CD14-positive monocyte (primary cell): Measurements from ENCODE around the gene PRR33. TPM values are rescaled to one million over a fixed set of nuclear protein-coding genes. Genes with fewer than 3 reads are reported as not detected.

ENCODE experiments used
- DNase-seq, 3 donors: peaks; one replicate each; pipeline ENCODE4 v3.0.0-alpha.2; 2011 to 2022
- H2AFZ ChIP-seq: 2 replicates; pipeline ENCODE4 v1.6.0; 2012; ENCODE audit warnings: mild to moderate bottlenecking, low read depth, low read length, inconsistent platforms; ENCODE audit not compliant: insufficient read depth, poor library complexity, severe bottlenecking
- H3K27ac ChIP-seq, 2 donors: 1 replicate in 1 of 2; 2 replicates in 1 of 2; pipeline ENCODE4 v1.5.1; 2012 to 2013; ENCODE audit warnings: low read length in 2 of 2, control low read depth in 1 of 2, inconsistent platforms in 1 of 2, low read depth in 1 of 2, mild to moderate bottlenecking in 1 of 2
- H3K27me3 ChIP-seq, 2 donors: one replicate each; pipeline versions ENCODE4 v1.6.0 to v1.6.1; 2011 to 2013; ENCODE audit warnings: low read length in 2 of 2; ENCODE audit not compliant: control insufficient read depth in 2 of 2, insufficient read depth in 2 of 2
- H3K36me3 ChIP-seq, 2 donors: replicated peaks in 1 of 2; 1 replicate in 1 of 2; 2 replicates in 1 of 2; pipeline versions ENCODE4 v1.5.1 to v1.6.1; 2012 to 2013; ENCODE audit warnings: low read length in 2 of 2, control low read depth in 1 of 2, inconsistent platforms in 1 of 2, mild to moderate bottlenecking in 1 of 2; ENCODE audit not compliant: insufficient read depth in 2 of 2, control insufficient read depth in 1 of 2
- H3K4me1 ChIP-seq, 2 donors: 1 replicate in 1 of 2; 2 replicates in 1 of 2; pipeline versions ENCODE4 v1.5.1 to v1.6.1; 2012 to 2013; ENCODE audit warnings: low read length in 2 of 2, control low read depth in 1 of 2, inconsistent platforms in 1 of 2, mild to moderate bottlenecking in 1 of 2, moderate library complexity in 1 of 2; ENCODE audit not compliant: insufficient read depth in 2 of 2, control insufficient read depth in 1 of 2
- H3K4me2 ChIP-seq: replicated peaks from 2 replicates; pipeline ENCODE3; 2012; ENCODE audit warnings: low read length, moderate library complexity, mild to moderate bottlenecking; ENCODE audit not compliant: poor library complexity, severe bottlenecking; ENCODE audit errors: extremely low read depth
- H3K4me3 ChIP-seq, 3 experiments: fragments of 200-600 bp in 1 of 3; sonication (generic) in 1 of 3; replicated peaks in 1 of 3; 1 replicate in 2 of 3; 2 replicates in 1 of 3; pipeline ENCODE4 v1.5.1; 2011 to 2013; ENCODE audit warnings: low read length in 3 of 3, mild to moderate bottlenecking in 3 of 3, control low read depth in 2 of 3, low read depth in 2 of 3, inconsistent platforms in 1 of 3, moderate library complexity in 1 of 3
- H3K79me2 ChIP-seq: 2 replicates; pipeline ENCODE4 v1.6.0; 2012; ENCODE audit warnings: mild to moderate bottlenecking, control low read depth, inconsistent platforms, low read length, moderate library complexity; ENCODE audit not compliant: insufficient read depth
- H3K9ac ChIP-seq: 2 replicates; pipeline ENCODE4 v1.6.0; 2017; ENCODE audit warnings: low read length, mild to moderate bottlenecking; ENCODE audit not compliant: insufficient read depth, poor library complexity, severe bottlenecking
- H3K9me3 ChIP-seq, 2 donors: replicated peaks in 1 of 2; 1 replicate in 1 of 2; 2 replicates in 1 of 2; pipeline versions ENCODE4 v1.5.1 to v1.6.1; 2012 to 2013; ENCODE audit warnings: low read length in 2 of 2, control low read depth in 1 of 2; ENCODE audit not compliant: control insufficient read depth in 1 of 2, insufficient read depth in 1 of 2
- H4K20me1 ChIP-seq: 2 replicates; pipeline ENCODE4 v1.6.0; 2012; ENCODE audit warnings: mild to moderate bottlenecking, low read length, control low read depth, moderate library complexity; ENCODE audit not compliant: insufficient read depth
- H3K27ac Mint-ChIP-seq, 7 donors: one replicate each; pipeline ENCODE4 v1.8.0; 2020; ENCODE audit warnings: mild to moderate bottlenecking in 7 of 7, mixed read lengths in 7 of 7, moderate library complexity in 6 of 7, inconsistent platforms in 2 of 7
- H3K27me3 Mint-ChIP-seq, 3 donors: one replicate each; pipeline ENCODE4 v1.8.0; 2021 to 2022; ENCODE audit warnings: low read depth in 3 of 3, mild to moderate bottlenecking in 3 of 3, mixed read lengths in 3 of 3, moderate library complexity in 3 of 3, inconsistent platforms in 1 of 3
- H3K36me3 Mint-ChIP-seq, 2 donors: one replicate each; pipeline ENCODE4 v1.8.0; 2020; ENCODE audit warnings: mixed read lengths in 2 of 2, inconsistent platforms in 1 of 2, mild to moderate bottlenecking in 1 of 2
- H3K4me1 Mint-ChIP-seq: one replicate; pipeline ENCODE4 v1.8.0; 2020; ENCODE audit warnings: mild to moderate bottlenecking, mixed read lengths
- H3K4me3 Mint-ChIP-seq, 2 donors: one replicate each; pipeline ENCODE4 v1.8.0; 2020; ENCODE audit warnings: mild to moderate bottlenecking in 2 of 2, mixed read lengths in 2 of 2, moderate library complexity in 1 of 2
- H3K9me3 Mint-ChIP-seq, 7 donors: one replicate each; pipeline ENCODE4 v1.8.0; 2020 to 2022; ENCODE audit warnings: mixed read lengths in 7 of 7, mild to moderate bottlenecking in 6 of 7, moderate library complexity in 6 of 7, inconsistent platforms in 2 of 7
- CTCF ChIP-seq: fragments of 200-600 bp; IDR thresholded peaks from one replicate; pipeline ENCODE4 v1.8.0; 2022; ENCODE audit warnings: antibody characterized with exemption, mild to moderate bottlenecking
- WGBS: methylation state at CpG from one replicate; pipeline ENCODE4 v1.1.5; 2013; ENCODE audit warnings: missing lambda C conversion rate; ENCODE audit not compliant: insufficient coverage; 5-methylcytosine and 5-hydroxymethylcytosine counted together
- intact Hi-C, 2 donors: fragments of 100-400 bp; cut with micrococcal nuclease; formaldehyde crosslinking; loops; one replicate each; pipeline versions ENCODE4 v1.15.0 to v1.15.1; 2023
- polyA plus RNA-seq, 3 donors: library from polyadenylated mRNA; depleted of rRNA in 1 of 3; unstranded in 2 of 3; stranded (reverse) in 1 of 3; fragments of 300-500 nt in 2 of 3; fragments of >200 nt in 1 of 3; fragmentation: Illumina TruSeq in 2 of 3; gene quantifications; 1 replicate in 2 of 3; 2 replicates in 1 of 3; pipeline ENCODE4 v1.2.3, GENCODE V29; 2012 to 2021

PRR33 gene
- polyA plus RNA-seq, 3 donors, result not detected

- Mint-ChIP-seq H3K4me1 (peaks cover 62% of the 10 kb centered on the region), H3K27ac (no peak overlapping the region), H3K27me3 (peaks cover 0 to 3% (median 2%) of the 10 kb centered on the region in 3 donors), H3K36me3 (peaks cover 33 to 49% of the 10 kb centered on the region in 2 donors), H3K9me3 (no peaks in the 10 kb centered on the region), H3K4me3 (no peak overlapping the region)
- no peaks in the 10 kb centered on the region for H3K9me3 ChIP-seq
- H3K4me1 ChIP-seq, result peaks cover 40 to 70% of the 10 kb centered on the region in 2 donors
- WGBS, result 91% methylated on average over 17 of the region's 30 CpGs
- no peak overlapping the region for H3K9ac ChIP-seq
- no peaks in the 10 kb centered on the region for H3K27me3 ChIP-seq
- H3K27ac ChIP-seq, result no peak overlapping the region
- peaks cover 35 to 48% of the 10 kb centered on the region in 2 donors for H3K36me3 ChIP-seq
- peaks cover 98% of the 10 kb centered on the region for H4K20me1 ChIP-seq
- no peak overlapping the region for H2AFZ ChIP-seq
- H3K4me3 ChIP-seq, result no peak overlapping the region
- intact Hi-C loops, result no loop called here
- DNase-seq, result no peak
- no peak overlapping the region for H3K4me2 ChIP-seq
- H3K79me2 ChIP-seq, result peaks cover 56% of the 10 kb centered on the region
- TF ChIP-seq CTCF, result no peak
Measured at GRCh38 chr11:1878137-1879031, 13.3 kb downstream of the PRR33 start.

- H3K9me3 Mint-ChIP-seq, result no peaks in the 10 kb centered on the region
- no peaks in the 10 kb centered on the region for H3K9me3 ChIP-seq
- H3K4me1 ChIP-seq, result peaks cover 40 to 69% of the 10 kb centered on the region in 2 donors
- no peak overlapping the region for H3K27ac ChIP-seq
- H2AFZ ChIP-seq, result no peak overlapping the region
- peaks cover 26 to 41% of the 10 kb centered on the region in 2 donors for H3K36me3 ChIP-seq
- peak overlapping the region in 1 of 7 donors; percentile 30 for H3K27ac Mint-ChIP-seq
- WGBS, result 69% methylated on average over 29 of the region's 33 CpGs
- peaks cover 32 to 47% of the 10 kb centered on the region in 2 donors for H3K36me3 Mint-ChIP-seq
- H3K27me3 Mint-ChIP-seq, result peaks cover 0 to 3% (median 2%) of the 10 kb centered on the region in 3 donors
- H3K27me3 ChIP-seq, result no peaks in the 10 kb centered on the region
- no peak overlapping the region for H3K4me3 ChIP-seq
- no peak overlapping the region for H3K9ac ChIP-seq
- peaks cover 66% of the 10 kb centered on the region for H3K4me1 Mint-ChIP-seq
- TF ChIP-seq CTCF, result no peak
- H3K4me2 ChIP-seq, result no peak overlapping the region
- no peak for DNase-seq
- H4K20me1 ChIP-seq, result peaks cover 98% of the 10 kb centered on the region
- no peak overlapping the region for H3K4me3 Mint-ChIP-seq
- peaks cover 62% of the 10 kb centered on the region for H3K79me2 ChIP-seq
- intact Hi-C loops, result no loop called here
Measured at GRCh38 chr11:1877211-1878136, 14.2 kb downstream of the PRR33 start.
